Activated CD4-positive, alpha-beta T cell treated with anti-CD3 and anti-CD28 coated beads for 1 hour (primary cell): ENCODE data around the gene GIMAP2.
"Not testable (repeated sequence)": the region's sequence is repeated elsewhere in the genome, so short reads cannot be mapped to it uniquely, and the experiment has no call there.

ENCODE experiments used
- DNase-seq: peaks from one replicate; pipeline ENCODE4 v3.0.0-alpha.2; 2020

GIMAP2 gene

DNA sequence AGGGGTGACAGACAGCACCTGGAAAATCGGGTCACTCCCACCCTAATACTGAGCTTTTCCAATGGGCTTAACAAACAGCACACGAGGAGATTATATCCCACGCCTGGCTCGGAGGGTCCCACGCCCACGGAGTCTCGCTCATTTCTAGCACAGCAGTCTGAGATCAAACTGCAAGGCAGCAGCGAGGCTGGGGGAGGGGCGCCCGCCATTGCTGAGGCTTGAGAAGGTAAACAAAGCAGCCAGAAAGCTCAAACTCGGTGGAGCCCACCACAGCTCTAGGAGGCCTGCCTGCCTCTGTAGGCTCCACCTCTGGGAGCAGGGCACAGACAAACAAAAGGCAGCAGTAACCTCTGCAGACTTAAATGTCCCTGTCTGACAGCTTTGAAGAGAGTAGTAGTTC is 6.9 kb upstream of the GIMAP2 start:
- not testable (repeated sequence) for DNase-seq

DNA sequence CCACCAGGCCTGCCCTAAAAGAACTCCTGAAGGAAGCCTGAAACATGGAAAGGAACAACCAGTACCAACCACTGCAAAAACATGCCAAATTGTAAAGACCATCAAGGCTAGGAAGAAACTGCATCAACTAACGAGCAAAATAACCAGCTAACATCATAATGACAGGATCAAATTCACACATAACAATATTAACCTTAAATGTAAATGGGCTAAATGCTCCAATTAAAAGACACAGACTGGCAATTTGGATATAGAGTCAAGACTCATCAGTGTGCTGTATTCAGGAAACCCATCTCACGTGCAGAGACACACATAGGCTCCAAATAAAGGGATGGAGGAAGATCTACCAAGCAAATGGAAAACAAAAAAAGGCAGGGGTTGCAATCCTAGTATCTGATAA is 5.1 kb upstream of the GIMAP2 start:
- not testable (repeated sequence) for DNase-seq

DNA sequence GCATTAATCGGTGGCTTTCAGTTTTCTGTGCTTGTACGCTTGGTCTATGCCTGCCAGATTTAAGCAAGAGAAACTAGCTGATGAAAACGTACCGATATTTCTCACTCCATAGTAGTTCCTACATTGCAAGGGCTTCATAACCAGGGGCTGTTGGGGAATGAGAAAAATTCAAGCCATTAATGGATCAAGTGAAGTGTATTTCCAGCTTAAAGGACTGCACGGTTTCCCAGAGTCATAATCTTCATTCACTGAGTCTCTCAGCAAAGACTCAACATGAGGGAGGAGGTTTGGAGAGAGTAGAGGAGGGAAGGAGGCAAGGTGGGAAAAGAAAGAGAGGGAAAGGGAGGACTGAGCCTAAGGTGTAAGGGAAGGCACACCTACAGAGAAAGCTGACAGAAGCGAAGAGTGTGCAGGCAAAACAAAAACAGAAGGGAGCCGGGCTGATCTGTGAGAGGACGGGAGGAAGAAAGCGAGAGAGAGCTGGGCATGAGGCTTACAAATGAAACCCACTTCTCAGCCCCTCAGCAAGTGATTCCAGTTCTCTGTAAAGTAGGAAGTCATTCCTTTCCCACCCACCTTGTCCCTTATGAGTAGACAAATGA is 625 bp downstream of the GIMAP2 start:
- DNase-seq = no peak

DNA sequence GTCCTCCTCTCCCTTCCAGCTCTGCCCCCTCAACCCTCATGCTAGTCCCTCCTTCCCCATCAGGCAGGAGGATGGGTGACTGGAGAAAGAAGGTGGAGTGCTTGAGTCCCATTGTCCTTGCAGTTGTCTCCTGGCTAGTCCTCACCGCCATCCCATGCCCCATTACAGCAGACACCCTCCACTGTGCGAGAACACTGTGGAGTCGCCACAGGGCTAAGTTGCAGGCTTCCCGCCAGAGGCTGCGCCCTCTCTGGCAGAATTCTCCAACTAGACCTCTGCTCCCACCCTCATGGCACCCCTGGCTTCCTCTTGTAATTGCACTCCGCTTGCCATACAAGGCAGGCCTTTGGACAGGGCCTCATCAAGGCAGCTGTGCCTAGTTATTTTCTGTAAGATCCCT is 3.1 kb downstream of the GIMAP2 start:
- no peak for DNase-seq

DNA sequence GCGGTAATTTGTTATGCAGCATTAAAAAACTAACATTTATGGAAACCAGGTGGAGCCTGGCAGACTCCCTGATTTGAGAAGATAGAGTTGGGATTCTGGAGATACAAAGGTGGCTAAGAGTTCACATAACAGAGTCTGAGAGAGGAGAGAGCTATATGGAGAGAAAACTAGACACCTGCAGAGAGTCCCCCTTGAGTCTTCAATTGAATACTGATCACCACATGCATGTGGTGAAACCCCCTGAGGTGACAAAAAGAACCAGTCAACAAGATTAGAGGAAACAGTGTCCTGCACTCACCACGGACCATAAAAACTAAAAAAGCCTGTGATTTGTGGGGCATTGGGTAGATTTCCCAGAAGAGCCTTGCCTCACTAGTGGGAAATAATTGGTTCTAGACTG is 10.1 kb downstream of the GIMAP2 start:
- no peak for DNase-seq

DNA sequence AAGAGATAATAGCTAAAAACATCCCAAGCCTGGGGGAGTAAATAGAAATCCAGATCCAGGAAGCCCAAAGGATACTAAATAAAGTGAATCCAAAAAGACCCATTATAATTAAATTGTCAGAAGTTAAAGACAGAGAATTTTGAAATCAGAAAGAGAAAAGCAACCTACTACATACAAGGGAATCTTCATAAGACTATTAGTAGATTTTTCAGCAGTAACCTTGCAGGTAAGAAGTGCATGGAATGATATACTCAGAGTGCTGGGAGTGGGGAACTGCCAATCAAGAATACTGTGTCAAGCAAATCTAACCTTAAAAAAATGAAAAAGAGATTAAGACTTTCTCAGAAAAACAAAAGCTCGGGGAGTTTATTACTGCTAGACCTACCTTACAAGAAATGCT is 17.7 kb downstream of the GIMAP2 start:
- DNase-seq = no peak

DNA sequence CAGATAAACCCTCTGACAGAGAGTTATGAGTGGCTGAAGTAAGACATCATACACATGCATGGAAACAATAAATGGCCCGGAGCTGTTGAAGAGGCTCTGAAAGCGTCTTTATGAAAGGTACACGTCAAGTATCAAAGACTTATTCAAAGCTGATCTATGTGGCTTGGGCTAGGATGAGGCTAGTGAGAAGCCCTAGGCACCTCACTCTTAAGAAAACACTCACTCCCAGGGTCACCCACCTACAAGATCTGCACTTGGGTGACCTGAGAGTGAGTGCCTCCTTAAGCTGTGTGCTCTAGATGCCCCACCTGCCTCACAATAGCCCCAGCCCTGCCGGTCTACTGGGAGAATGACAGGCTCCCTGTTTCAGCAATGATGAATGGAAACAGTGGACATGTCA is 29.8 kb downstream of the GIMAP2 start:
- DNase-seq = no peak

DNA sequence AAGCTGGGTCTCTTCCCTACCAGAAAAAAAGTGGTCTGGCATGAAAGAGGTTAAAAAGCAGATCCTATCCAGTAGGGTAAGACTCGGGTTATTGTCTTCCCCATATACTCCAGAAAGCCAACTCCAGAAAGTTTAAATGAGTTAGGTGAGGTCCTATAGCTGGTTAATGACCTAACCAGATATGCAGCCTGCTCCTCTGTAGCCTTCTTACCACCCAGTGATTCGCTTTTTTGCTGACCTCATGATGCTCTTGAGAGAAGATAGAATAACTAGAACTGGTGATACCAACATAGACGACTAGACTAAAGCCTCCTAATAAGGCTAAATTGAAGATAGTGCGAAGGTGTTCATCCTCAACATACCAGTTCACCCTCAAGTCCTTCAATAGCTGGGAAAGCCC is 30.2 kb downstream of the GIMAP2 start:
- DNase-seq = no peak

DNA sequence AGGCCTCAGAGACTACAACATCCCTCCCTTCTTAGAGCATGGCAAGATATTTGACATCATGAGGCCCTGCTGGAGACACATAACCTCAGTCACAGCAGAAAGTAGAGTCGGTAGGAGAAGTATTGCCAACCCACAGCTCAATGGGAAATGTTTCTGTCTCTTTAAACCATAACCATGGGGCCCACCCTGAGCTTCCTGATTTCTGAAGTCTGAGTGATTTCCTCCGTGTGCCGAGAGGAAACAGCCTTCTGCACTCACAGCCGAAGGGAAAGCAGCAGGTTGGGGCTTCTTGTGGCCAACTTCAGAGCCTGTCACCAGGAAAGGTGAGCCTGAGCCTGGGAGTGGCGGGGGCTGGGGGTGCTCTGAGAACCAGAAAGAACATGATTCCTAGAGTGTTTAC is 30.9 kb downstream of the GIMAP2 start, which contains the start of gene GIMAP1:
GIMAP1 (plus strand) TSS at position 246 of the 400 bp plus-strand sequence. CDS start 2,435 bp downstream, outside the sequence.
- peak; percentile 55 for DNase-seq

DNA sequence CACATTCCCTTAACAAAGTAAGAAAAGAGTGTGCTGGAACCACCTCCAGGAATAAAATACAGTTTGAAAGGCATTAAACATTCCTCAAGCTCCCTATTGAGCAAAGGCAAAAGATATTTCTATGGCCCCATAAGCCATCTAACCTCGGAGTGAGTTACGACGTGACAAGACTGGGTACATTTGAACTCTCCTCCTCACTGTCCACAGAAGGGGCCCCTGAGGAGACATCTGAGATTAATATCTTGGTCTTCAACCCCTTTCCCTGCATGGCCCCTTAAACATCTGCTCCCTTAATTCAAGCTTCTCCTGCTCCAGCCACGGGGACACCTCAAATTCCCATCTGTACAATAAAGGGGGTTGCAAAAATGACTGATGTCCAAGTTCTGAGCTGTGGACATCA is 31.4 kb downstream of the GIMAP2 start:
- no peak for DNase-seq

DNA sequence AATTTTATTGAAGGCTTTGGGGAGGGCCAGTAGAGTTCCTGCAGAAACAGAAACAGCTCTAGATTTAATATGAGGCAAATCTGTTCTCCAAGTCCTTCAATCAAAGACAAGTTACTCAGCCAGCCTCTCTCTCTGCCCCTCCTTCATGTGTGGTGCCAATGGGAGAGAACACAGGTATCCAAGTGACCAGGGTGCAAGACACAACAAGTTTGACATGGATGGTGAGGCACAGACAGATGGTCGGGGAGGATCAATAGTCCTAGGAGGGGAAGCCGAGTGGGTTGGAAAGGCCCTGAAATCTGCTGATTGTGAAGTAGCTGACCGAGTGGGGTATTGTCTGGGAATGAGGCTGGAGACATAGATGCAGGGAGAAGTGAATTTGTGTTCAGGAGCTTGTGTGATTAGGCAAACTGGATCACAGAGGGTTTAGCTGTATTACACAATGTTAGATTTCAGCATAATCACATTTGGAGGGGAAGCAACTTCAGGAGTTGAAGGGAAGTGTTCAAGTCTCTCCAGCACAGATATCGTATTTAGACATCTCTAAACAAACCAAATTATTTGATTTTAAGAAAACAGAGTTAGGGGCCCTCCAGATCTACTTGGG is 32.4 kb downstream of the GIMAP2 start:
- no peak for DNase-seq

DNA sequence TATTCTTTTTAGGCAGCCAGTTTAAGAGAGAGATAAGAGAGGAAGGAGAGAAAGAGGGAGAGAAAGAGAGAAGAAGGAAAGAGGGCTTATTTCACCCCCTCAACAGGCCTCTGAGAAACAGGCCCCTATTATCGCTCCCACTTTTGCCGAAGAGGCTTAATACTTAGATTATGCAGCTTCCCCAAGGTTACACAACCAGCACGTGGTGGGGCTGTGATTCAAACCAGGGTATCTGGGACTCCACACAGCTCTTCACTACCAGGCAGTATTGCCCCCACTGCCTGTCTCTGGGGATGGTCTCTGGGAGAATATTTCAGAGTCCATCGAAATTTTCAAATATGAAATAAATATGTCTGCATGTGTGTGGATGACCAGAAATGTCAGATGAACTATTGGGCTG is 33.9 kb downstream of the GIMAP2 start:
- DNase-seq = no peak

DNA sequence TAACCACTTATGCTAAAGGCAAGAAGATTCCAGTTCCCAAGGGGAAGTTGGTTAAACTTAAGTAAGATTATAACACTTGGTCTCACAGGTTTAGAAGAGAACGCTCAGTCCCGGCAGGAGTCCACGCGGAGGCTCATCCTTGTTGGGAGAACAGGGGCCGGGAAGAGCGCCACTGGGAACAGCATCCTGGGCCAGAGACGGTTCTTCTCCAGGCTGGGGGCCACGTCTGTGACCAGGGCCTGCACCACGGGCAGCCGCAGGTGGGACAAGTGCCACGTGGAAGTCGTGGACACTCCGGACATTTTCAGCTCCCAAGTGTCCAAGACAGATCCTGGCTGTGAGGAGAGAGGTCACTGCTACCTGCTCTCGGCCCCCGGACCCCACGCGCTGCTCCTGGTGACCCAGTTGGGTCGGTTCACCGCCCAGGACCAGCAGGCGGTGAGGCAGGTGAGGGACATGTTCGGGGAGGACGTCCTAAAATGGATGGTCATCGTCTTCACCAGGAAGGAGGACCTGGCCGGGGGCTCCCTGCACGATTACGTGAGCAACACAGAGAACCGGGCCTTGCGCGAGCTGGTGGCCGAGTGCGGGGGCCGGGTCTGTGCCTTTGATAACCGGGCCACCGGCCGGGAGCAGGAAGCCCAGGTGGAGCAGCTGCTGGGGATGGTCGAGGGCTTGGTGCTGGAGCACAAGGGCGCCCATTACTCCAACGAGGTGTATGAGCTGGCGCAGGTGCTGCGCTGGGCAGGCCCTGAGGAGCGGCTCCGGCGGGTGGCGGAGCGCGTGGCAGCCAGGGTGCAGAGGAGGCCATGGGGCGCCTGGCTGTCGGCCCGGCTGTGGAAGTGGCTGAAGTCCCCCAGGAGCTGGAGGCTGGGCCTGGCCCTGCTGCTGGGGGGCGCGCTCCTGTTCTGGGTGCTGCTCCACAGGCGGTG is 34.7 kb downstream of the GIMAP2 start:
- DNase-seq = no peak

DNA sequence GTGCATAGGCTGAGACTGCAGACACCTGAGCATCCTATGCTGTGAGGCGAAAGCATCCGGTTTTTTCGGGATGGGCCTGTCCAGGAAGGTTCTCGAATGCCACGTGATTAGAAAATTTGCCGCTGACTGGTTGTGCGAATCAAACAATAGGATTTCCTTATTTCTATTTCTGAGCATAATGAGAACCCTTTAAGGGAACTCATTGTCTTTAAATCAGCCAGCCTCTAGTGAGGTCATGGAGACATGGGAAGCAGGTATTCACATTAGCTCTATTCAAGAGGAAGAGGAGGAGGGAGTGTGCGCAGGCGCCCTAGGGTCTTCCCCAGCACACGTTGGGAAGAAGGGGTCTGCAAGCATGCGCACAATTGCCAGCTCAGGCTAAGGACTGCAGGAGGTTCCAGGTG is 36.5 kb downstream of the GIMAP2 start:
- DNase-seq = no peak

DNA sequence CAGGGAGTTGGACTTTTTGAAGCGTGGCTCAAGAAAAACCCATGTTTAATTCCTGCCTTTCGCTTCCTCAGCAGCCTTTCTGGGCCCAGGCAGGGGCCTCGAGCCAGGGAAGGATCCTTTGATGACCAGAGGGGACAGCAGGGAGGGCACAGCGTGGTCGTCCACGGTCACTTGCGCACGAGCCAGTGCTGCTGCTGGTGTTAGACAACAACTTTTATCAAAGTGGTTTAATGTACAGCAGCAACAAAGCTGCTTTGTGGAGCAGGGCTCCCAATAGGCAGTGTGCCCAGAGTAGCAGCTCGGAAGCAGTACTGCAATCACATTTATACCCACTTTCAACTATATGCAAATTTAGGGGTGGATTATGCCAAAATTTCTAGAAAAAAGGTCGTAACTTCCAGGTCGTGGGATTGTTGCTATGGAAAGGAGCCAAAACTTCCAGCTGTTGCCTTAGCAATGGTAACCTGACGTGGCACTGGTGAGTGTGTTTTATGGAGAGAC is 37.0 kb downstream of the GIMAP2 start:
- DNase-seq = no peak

DNA sequence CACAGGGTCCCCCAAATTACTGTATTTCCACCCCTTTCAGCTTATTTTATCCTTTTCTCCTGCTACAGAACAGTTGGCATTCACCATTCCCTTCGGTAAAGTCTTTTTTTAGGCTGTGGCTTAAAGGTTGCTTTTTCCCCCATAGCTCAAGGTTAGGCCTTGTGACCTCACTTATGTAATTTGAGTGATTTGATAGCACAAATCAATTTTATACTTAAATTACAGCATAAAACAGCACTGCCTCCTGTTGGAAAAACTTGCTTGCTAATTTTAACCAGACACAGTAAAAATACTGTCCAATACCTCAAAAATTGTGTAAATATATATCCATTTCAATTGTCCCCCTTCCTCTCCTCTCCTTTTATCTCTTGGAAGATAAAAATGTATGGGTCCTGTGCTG is 38.0 kb downstream of the GIMAP2 start:
- no peak for DNase-seq

DNA sequence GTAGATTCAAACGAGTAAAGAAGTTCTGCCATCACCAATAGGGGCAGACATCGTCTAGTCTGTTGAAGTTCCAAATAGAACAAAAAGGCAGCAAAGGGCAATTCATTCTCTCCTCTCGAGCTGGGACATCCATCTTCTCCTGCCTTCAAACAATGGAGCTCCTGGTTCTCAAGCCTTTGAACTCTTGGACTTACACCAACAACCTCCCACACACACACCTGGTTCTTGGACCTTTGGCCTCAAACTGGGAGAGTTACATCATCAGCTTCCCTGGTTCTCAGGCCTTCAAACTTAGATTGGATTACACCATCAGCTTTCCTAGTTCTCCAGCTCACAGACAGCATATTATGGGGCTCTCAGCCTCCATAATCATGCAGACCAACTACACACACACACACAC is 41.9 kb downstream of the GIMAP2 start:
- DNase-seq = no peak

DNA sequence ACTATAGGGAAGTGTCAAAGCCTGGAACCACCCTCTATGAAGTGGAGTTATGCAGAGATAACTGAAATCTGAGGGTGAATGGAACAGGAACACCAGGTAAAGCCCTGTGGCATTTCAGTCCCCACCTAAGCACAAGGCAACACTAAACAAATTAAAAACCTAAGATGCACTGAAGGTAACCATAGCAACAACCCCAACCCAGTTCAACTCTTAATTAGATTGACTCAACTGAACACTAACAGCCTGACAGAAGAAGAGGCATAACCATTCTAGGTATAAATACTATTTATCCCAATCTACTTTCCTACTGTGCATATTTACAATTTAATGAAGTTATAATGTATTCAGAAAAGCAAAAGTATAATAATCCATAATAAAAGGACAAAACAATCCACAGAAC is 42.5 kb downstream of the GIMAP2 start:
- DNase-seq = no peak

DNA sequence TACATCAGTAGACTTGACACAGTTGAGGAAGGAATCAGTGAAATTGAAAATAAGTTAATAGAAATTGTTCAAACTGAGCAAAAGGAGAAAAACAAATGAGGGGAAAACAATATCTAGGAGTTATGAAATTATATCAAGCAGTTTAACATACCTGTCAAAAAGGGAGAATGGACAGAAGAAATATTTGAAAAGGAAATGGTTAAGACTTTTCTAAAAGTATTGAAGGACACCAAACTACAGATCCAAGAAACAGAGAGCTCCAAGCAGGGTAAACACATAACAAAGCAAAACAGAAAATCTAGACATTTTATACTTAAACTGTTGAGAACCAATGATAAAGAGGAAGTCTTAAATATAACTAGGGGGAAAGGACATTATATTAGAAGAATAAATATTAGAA is 43.1 kb downstream of the GIMAP2 start:
- no peak for DNase-seq

DNA sequence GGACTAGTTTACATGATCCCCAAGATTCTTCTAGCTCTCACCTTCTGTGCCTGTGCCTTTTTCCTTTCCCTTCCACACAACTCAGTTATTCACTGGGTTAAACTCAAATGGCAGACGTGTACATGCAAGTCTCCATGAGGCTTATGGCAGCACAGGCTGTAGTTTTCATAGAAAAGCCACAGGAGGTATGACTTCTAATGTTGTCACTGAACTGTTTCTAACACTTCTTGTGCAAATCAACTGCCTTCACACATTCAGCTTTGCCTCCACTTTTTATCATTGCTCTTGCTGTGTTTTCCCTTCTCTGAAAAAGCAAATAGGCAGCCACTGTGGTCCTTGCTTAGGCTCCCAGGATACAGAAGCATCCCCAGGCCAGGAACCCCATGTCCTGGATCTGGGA is 46.4 kb downstream of the GIMAP2 start:
- DNase-seq = no peak

DNA sequence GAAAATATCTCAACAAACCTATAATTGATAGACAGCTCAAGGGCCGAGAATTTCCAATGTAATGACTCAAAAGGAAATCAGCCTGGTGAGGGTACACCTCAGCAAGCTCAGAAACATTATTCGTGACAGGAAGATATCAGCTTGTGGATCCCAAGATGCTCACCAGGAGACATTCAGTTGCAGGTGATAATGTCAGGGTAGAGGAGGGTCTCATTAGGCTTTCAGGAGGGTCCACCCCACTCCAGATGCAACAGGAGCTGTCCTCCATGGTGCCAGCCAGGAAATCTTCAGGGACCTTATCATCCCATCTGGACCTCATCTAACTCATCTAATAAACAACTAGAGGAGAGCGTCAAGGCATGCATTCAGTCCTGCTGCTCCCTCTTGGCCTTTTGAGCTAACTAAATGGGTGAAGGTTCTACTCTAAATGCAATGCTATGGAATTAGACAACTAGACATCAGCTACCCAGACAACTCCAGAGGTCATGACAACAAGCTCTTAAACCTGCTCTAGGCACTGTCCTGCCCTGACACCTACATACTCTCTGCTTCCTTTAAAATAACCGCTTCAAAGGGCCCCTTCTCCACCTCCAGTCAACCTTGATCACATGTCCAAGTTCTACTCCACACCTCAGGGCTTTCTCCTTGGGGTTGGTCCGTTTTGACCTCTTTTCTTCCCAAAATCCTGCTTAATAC is 47.4 kb downstream of the GIMAP2 start:
- no peak for DNase-seq

DNA sequence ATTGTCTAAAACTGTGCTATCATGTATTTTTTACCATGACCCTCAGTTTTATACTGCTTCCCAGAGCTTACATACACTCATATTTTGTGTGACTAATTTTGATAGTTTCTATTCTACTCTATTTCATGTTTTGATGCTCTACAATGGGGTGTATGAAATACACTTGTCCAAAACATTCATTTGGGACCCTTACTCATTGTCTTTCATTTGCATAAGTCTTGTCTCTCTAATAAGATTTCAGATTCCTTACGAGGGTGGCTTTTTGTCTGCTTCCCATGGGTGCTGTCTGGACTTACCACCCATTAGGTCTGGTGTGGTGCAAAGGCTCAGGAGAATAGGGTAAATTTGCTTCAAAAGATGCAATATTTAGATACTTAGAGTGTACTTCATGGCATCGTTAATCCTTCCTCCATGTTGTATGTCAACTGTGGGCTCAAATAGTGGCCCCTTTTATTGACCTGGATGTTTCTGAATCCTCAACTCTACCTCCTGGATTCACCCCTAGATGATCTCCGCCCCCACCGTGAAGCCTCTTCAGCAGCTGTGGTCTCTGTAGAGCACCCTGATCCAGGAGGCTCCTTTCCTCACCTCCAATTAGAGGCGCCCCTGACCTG is 48.1 kb downstream of the GIMAP2 start:
- DNase-seq = no peak

DNA sequence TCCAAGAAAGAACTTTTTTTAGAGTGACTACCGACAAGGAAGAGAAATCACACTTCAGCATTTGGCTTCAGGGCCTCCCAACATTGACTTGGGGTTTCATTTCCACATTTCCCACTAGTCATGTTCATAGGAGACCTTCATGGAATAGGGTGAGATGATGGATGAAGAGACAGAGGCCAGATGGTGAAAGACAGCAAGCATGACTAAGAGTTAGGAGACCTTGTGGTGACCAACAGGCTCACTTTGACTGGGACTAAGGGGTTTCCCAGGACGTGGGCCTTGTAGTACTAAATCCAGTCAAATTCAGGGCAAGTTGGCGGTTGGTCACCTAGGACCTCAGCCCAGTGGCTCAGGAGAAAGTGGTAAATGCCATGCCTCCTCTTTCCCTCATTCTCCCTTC is 48.7 kb downstream of the GIMAP2 start:
- no peak for DNase-seq
